ENCODE results near the gene ODC1.

DNA sequence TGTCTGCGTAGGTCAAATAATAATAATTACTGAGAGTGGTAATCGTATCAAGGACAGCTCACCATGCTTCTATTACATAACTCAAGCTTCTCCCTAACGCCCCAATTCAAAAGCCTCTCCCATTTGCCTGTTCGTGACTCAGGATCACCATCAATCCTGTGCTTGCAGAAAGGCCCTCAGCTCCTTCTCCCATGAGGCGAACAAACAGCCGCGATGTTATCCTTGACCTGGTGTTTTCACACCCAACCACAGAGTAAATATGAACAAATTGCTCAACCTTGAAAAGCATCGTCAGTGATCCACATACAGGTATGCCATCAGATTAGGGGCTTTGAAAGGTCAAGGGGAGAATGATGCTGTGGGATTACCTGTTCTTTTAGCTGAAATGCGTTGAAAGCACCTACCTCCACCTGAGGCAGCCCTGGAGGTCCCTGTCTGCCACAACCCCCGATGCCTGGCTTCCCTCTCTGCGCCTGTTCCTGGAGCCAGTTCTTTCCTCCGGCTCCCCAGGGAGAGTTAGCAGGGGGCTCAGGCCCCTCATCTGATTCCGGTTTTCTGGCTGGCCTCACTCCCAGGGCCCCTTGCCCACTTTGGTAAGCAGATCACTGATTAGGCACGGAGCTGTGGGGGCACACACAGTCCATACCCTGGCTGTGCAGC is 39.1 kb upstream of the ODC1 start:
- no peak for TF ChIP-seq POLR2A (IDR thresholded peaks at IDR 0.05)
- TF ChIP-seq, protein P1, sequence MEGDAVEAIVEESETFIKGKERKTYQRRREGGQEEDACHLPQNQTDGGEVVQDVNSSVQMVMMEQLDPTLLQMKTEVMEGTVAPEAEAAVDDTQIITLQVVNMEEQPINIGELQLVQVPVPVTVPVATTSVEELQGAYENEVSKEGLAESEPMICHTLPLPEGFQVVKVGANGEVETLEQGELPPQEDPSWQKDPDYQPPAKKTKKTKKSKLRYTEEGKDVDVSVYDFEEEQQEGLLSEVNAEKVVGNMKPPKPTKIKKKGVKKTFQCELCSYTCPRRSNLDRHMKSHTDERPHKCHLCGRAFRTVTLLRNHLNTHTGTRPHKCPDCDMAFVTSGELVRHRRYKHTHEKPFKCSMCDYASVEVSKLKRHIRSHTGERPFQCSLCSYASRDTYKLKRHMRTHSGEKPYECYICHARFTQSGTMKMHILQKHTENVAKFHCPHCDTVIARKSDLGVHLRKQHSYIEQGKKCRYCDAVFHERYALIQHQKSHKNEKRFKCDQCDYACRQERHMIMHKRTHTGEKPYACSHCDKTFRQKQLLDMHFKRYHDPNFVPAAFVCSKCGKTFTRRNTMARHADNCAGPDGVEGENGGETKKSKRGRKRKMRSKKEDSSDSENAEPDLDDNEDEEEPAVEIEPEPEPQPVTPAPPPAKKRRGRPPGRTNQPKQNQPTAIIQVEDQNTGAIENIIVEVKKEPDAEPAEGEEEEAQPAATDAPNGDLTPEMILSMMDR (IDR thresholded peaks at IDR 0.05): no peak

Measured in uterus (tissue), 2 donors.